Spleen (tissue), 7 donors: ENCODE data around the gene TMEM115.

ENCODE experiments used
- POLR2A ChIP-seq, 3 donors: fragments of 450-650 bp; IDR thresholded peaks; one replicate each; pipeline ENCODE4 v1.5.1; 2017; ENCODE audit warnings: antibody characterized with exemption in 3 of 3, mild to moderate bottlenecking in 1 of 3
- POLR2AphosphoS5 ChIP-seq, 3 donors: sonication (generic); formaldehyde crosslinking; IDR thresholded peaks; one replicate each; pipeline ENCODE4 v1.5.1; 2017; ENCODE audit warnings: antibody characterized with exemption in 3 of 3
- TF ChIP-seq, protein P1 (sequence below), 11 experiments: fragments of 200-600 bp in 7 of 11; fragments of 450-650 bp in 4 of 11; sonication (generic) in 4 of 11; IDR thresholded peaks in 8 of 11; conservative IDR thresholded peaks in 3 of 11; 1 replicate in 7 of 11; 2 replicates in 4 of 11; pipeline versions ENCODE4 v1.4.0 to v1.8.0; 2016 to 2021; ENCODE audit warnings: antibody characterized with exemption in 11 of 11, inconsistent platforms in 4 of 11, mild to moderate bottlenecking in 1 of 11
- donor health status: DM: no; HTN: no; CAD: no; lungs with moderate emphysema.
- donor health status: DM: no; HTN: no; CAD: no.
- donor health status: DM: no; HTN: no; CAD: no.

DNA sequence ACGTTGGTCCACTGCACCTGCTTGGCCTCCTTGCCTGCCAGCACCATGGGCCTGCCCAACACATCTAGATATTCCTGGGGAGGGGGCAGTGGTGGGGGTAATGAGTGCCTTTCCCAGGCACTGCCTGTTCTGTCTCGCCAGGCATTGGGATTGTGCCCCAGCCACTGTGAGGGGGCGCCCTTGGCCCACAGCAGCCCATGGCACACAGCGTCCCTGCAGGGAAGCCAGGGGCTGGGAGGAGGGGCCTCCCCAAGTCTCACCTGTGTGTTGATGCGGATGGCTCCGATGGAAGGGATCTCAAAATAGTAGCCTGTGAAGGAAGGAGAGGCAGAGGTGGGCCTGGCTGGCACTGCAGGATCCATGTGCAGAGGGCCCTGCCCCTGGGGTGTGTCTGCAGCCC, 18.7 kb upstream of the TMEM115 start:
- TF ChIP-seq, protein P1, sequence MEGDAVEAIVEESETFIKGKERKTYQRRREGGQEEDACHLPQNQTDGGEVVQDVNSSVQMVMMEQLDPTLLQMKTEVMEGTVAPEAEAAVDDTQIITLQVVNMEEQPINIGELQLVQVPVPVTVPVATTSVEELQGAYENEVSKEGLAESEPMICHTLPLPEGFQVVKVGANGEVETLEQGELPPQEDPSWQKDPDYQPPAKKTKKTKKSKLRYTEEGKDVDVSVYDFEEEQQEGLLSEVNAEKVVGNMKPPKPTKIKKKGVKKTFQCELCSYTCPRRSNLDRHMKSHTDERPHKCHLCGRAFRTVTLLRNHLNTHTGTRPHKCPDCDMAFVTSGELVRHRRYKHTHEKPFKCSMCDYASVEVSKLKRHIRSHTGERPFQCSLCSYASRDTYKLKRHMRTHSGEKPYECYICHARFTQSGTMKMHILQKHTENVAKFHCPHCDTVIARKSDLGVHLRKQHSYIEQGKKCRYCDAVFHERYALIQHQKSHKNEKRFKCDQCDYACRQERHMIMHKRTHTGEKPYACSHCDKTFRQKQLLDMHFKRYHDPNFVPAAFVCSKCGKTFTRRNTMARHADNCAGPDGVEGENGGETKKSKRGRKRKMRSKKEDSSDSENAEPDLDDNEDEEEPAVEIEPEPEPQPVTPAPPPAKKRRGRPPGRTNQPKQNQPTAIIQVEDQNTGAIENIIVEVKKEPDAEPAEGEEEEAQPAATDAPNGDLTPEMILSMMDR (IDR thresholded peaks at IDR 0.05 in 8 of 11, conservative IDR thresholded peaks at IDR 0.05 in 3 of 11): no peak
- TF ChIP-seq POLR2A (IDR thresholded peaks at IDR 0.05) (no peak), POLR2AphosphoS5 (IDR thresholded peaks at IDR 0.05) (no peak)
